Motor neuron (in vitro differentiated cells): Measurements from ENCODE around the gene SLC22A4. TPM values are rescaled to one million over a fixed set of nuclear protein-coding genes. Genes with fewer than 3 reads are reported as not detected.

Experiments
- ATAC-seq, 8 experiments: fragments of 200-7000 bp; cut with Tn5 transposase; replicated peaks in 6 of 8; 2 replicates each; pipeline ENCODE4 v1.8.0; 2021; ENCODE audit warnings: mild to moderate bottlenecking in 8 of 8, moderate library complexity in 8 of 8
- H3K27ac ChIP-seq, 2 donors: fragments of 250-450 bp; sonication (Bioruptor Pico); 2 replicates each; pipeline ENCODE4 v1.9.0; 2021; ENCODE audit warnings: antibody characterized with exemption in 2 of 2, mild to moderate bottlenecking in 2 of 2, moderate library complexity in 1 of 2
- H3K4me1 ChIP-seq, 2 donors: fragments of 250-450 bp; sonication (Bioruptor Pico); replicated peaks in 1 of 2; 2 replicates each; pipeline ENCODE4 v1.6.1; 2021; ENCODE audit warnings: antibody characterized with exemption in 2 of 2, mild to moderate bottlenecking in 2 of 2, moderate library complexity in 1 of 2
- H3K4me3 ChIP-seq, 5 donors: fragments of 250-450 bp; sonication (Bioruptor Pico); 2 replicates each; pipeline ENCODE4 v1.9.0; 2021; ENCODE audit warnings: antibody characterized with exemption in 5 of 5, mild to moderate bottlenecking in 5 of 5, moderate library complexity in 4 of 5
- WGBS, 10 experiments: fragments of 450-650 bp; shearing (Covaris generic); methylation state at CpG; one replicate each; pipeline ENCODE4 v1.0.0; 2022; 5-methylcytosine and 5-hydroxymethylcytosine counted together
- in situ Hi-C, 9 experiments: fragments of 400-800 bp; cut with MboI; loops; one replicate each; pipeline ENCODE4 v1.15.0; 2021; ENCODE audit warnings: low sequenced_read_pairs in 9 of 9, low pct_unique_long_range_greater_than_20kb in 2 of 9; ENCODE audit not compliant: unreplicated experiment in 9 of 9
- total RNA-seq, 8 experiments: library from RNA; unstranded; fragments of 300-600 nt; gene quantifications; 2 replicates each; pipeline versions ENCODE4 v1.2.3 to v1.2.4, GENCODE V29; 2022

The SLC22A4 gene
- total RNA-seq, 8 experiments from 2014 or later, result 0.46 to 2.6 (median 1.4) TPM

DNA sequence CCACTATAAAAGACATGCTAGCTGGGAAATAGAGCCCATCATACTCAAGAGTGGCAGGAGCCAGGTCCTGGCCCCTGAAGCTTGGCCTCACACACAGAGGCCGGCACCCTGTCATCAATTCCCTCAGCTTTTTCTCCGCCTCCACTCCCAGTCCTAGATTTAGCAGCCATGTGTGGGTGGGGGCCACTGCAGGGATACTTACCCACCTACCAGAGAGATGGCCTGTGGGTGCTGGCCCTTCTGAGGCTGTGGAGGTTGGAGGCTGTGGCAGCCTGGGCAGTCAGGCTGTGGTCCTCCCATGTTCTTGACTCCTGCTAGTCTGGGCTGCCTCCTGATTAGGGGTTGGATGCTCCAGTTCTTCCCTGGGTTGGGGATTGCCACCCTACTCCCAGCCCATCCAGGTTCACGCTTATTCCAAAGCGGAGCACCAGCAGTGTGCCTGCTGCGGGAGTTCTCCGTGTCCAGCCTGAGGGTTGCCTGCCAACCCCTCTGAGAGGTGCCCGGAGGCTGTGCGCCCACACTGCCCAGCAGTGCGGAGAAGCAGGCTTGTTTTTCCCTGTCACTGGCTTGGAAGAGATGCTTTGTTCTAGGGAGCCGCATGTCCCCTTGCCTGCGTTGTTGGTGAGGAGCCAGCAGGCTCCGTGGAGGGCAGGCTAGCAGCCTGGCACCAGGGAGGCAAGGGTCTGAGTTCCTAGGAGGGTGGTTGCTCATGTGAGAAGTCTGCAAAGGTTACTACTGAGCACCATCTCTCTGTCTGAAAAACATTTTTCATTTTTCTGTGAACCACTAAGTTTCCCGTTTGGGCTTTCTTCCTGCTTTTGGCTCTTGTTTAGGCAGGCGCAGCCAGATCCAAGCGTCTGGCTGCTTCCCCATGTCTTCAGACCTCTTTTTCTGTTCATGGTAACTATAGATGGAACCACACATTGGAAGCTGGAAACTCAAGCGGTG lies 82.8 kb downstream of the SLC22A4 start:
- Histone ChIP-seq H3K4me1 (no peaks in the 10 kb centered on the region), H3K4me3 (no peak overlapping the region), H3K27ac (no peak overlapping the region)
- in situ Hi-C loops, result loop anchor here in 1 of 9 experiments (25.0 kb wide), 1 partner anchor 110 kb away; the partner anchor contains the start of gene IRF1
- ATAC-seq, result no peak
- 48 to 100% (median 88%) methylated on average over 1 to 8 of the region's 16 CpGs; no CpG with 5 or more reads in 1 of the 10 experiments for WGBS, 10 experiments

DNA sequence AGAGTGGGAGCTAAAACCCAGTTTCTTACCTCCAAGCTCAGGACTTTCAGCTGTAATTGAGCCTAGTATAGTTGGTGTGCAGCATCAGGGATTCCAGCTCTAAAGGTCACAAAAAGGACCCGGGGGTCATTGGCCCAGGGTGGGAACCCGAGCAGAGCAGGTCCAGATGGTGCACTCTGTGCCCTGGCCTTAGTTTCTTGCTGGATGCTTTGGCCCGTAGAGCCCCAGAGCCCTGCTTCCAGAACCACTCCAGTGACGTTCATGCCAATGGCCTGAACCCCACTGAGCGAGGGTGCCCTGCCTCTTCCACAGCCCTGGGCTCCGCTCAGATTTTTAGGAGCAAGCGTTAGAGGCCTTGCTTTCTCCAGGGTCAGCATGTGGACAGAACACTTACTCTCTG lies 83.5 kb downstream of the SLC22A4 start:
- no peak overlapping the region for H3K4me3 ChIP-seq
- in situ Hi-C loops, result loop anchor here in 1 of 9 experiments (25.0 kb wide), 1 partner anchor 110 kb away; the partner anchor contains the start of gene IRF1
- ATAC-seq, result no peak
- 40 to 79% (median 60%) methylated on average over 1 to 3 of the region's 7 CpGs; no CpG with 5 or more reads in 7 of the 10 experiments for WGBS, 10 experiments
- H3K4me1 ChIP-seq, result no peaks in the 10 kb centered on the region
- no peak overlapping the region for H3K27ac ChIP-seq

DNA sequence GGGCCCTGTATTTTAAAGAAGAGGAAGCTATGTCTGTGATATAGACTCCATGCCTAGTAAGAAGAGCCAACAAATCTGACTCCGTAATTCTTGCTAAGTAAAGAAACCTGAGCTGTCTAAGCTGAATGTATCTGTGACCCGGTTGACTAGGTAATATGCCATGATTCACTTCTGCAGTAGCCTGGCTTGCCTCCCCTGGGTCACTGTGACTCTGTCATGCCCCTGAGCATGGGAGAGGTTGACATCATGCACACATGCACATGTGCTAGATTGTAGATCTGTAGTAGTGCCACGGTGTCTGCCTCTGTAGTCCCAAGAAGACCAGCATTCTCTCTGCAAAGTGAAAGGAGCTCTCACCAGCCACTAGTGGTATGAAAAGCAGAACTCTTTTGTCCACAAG lies 84.4 kb downstream of the SLC22A4 start:
- WGBS, 10 experiments, result 18 to 100% (median 76%) methylated on average over 1 to 3 of the region's 3 CpGs; no CpG with 5 or more reads in 2 of the 10 experiments

DNA sequence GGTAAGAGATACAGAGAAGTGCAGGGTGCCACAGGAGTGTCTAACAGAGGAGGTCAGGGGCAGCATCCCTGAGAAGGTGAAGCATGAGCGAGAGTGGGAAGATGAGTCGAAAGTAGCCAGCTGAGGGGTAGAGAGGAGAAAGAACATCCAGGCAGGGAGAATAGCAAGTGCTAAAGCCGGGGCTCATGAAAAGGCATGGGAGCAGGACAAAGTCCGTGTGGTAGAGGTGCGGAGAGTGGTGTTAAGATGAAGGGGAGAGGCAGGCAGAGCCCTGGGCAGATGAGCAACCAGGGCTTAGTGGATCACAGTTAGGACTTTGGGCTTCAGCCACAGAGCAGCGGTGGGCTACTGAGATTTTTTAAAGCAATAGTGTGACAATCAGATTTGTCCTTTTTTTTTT lies 85.9 kb downstream of the SLC22A4 start:
- Histone ChIP-seq H3K4me3 (no peak overlapping the region), H3K4me1 (no peaks in the 10 kb centered on the region), H3K27ac (no peak overlapping the region)
- WGBS, 10 experiments, result 63 to 97% (median 81%) methylated on average over 1 to 6 of the region's 6 CpGs
- ATAC-seq, result no peak
- in situ Hi-C loops, result loop anchor here in 2 of 9 experiments (10.0 to 25.0 kb wide), 2 partner anchors 107 to 125 kb away; partner anchors contain the start of gene IRF1 (in 1 of the 2)

More for the DNA sequence above, 84.4 kb downstream of the SLC22A4 start:
- in situ Hi-C loops, result loop anchor here in 1 of 9 experiments (25.0 kb wide), 1 partner anchor 109 kb away; the partner anchor contains the start of gene IRF1
- Histone ChIP-seq H3K4me1 (no peaks in the 10 kb centered on the region), H3K4me3 (no peak overlapping the region), H3K27ac (no peak overlapping the region)
- ATAC-seq, result peak; percentile 89 to 99 (median 95)

DNA sequence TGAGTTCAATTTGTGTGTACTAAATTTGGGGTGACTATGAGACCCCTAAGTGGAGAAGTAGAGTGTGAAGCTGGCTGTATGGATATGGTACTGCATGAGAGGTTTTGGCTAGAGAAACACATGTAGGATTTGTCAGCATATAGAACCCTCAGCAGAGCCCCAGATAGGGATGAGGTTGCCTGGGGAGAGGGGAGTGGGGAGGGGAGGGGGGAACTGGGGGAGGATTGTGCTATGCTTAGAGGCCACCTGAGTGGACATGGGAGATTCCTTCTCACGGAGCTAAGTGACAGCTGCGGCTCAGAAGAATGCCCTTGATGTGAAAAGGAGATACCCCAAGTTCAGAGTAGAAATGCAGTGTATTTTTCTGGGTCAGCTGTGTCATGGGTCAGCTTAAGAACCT lies 86.5 kb downstream of the SLC22A4 start:
- in situ Hi-C loops, result loop anchor here in 2 of 9 experiments (10.0 to 25.0 kb wide), 2 partner anchors 107 to 124 kb away; partner anchors contain the start of gene IRF1 (in 1 of the 2)
- 100% methylated on average over 1 of the region's 2 CpGs; no CpG with 5 or more reads in 8 of the 10 experiments for WGBS, 10 experiments
- no peak for ATAC-seq

DNA sequence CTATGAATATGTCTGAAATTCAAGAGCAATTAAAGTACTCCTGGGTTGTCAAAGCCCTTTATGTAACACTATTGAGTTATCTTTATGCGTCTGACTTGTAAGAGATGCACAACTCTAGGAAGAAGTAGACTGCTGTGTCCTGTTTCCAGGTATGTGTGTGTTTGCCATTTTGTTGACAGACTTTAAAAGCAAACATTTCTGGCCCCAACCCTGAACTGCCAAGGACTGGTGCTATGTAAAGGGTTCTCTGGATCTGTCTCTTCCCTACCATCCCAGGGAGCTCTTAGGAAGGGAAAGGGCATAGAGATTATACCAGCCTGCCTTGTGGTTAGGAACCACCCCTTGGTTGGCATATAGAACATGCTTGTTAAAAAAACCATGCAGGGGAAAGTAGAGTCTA lies 87.4 kb downstream of the SLC22A4 start:
- in situ Hi-C loops, result loop anchor here in 2 of 9 experiments (10.0 to 25.0 kb wide), 2 partner anchors 106 to 123 kb away; partner anchors contain the start of gene IRF1 (in 1 of the 2)
- ATAC-seq, result no peak
- Histone ChIP-seq H3K4me3 (no peak overlapping the region), H3K27ac (no peak overlapping the region), H3K4me1 (no peaks in the 10 kb centered on the region)
- WGBS, 10 experiments, result 100% methylated on average over 1 of the region's 1 CpG; no CpG with 5 or more reads in 7 of the 10 experiments

More for the DNA sequence above, 86.5 kb downstream of the SLC22A4 start:
- no peak overlapping the region for H3K4me3 ChIP-seq
- H3K4me1 ChIP-seq, result no peaks in the 10 kb centered on the region
- H3K27ac ChIP-seq, result no peak overlapping the region

DNA sequence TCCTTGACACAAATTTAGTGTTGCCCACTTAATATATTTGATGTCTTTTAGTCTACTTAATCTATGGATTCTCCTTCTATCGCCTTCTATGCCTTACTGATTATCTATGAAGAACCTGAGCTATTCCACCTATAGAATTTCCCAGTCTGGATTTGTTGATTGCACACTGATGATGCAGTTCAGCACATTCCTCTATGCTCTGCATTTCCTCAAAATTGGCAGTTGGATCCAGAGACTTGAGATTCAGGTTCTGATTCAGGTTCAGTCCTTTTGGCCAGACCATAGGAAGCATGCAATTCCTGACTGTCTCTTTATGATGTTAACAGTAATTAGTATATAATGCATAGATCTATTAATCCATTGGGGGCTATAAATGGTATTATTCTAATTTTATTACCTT lies 89.1 kb downstream of the SLC22A4 start:
- in situ Hi-C loops, result loop anchor here in 2 of 9 experiments (10.0 to 25.0 kb wide), 2 partner anchors 104 to 122 kb away; partner anchors contain the start of gene IRF1 (in 1 of the 2)
- no peak overlapping the region for H3K27ac ChIP-seq
- no peak for ATAC-seq
- peaks cover 0 to 6% of the 10 kb centered on the region in 2 donors for H3K4me1 ChIP-seq
- WGBS, 10 experiments, result 50 to 100% (median 83%) methylated on average over 1 of the region's 1 CpG; no CpG with 5 or more reads in 2 of the 10 experiments
- no peak overlapping the region for H3K4me3 ChIP-seq

DNA sequence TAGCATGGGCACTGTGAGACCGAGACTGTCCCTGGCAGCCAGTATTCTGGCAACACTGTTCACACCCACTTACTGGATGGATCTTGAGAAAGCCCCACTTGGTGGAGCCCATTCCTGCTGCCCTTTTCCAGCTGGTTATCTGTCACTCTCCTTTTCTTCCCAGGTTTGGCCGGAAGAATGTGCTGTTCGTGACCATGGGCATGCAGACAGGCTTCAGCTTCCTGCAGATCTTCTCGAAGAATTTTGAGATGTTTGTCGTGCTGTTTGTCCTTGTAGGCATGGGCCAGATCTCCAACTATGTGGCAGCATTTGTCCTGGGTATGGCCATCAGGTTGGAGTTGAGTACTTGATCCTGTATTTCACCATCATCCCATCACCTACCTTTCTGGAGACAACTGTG lies 89.8 kb downstream of the SLC22A4 start:
- Histone ChIP-seq H3K4me3 (no peak overlapping the region), H3K4me1 (peaks cover 0 to 10% of the 10 kb centered on the region in 2 donors), H3K27ac (no peak overlapping the region)
- ATAC-seq, result no peak
- in situ Hi-C loops, result loop anchor here in 2 of 9 experiments (10.0 to 25.0 kb wide), 2 partner anchors 103 to 121 kb away; partner anchors contain the start of gene IRF1 (in 1 of the 2)
- WGBS, 10 experiments, result 33 to 90% (median 83%) methylated on average over 1 to 5 of the region's 5 CpGs; no CpG with 5 or more reads in 5 of the 10 experiments

DNA sequence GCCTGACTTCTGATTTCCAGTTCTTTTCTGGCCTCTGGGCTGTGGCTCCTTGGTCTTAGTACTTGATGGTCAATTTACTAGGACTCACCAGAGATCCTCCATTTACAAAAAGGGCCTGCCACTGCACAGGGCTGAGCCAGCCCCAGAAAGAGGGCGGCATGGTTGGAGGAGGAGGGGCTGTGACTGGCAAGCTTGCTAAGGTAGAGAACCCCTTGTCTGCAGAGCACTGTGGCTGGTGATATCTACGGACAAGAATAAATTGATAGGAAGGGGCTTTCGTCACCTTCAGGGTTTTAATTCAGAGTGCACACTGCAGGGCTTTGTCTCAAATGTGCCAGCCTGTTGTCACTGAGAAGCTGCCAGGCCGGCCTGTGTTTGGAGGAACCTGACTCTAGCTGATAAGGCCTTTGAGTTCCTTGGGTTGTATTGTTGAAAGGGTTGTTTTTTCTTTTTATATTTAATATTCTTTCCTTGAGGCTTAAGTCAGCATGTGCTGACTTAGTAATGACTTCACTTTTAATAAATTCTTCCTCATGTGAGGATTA lies 90.4 kb downstream of the SLC22A4 start:
- Histone ChIP-seq H3K4me3 (no peak overlapping the region), H3K27ac (no peak overlapping the region), H3K4me1 (peaks cover 0 to 10% of the 10 kb centered on the region in 2 donors)
- ATAC-seq, result no peak
- in situ Hi-C loops, result loop anchor here in 2 of 9 experiments (10.0 to 25.0 kb wide), 2 partner anchors 103 to 120 kb away; partner anchors contain the start of gene IRF1 (in 1 of the 2)
- WGBS, 10 experiments, result 56 to 100% (median 90%) methylated on average over 1 to 4 of the region's 4 CpGs; no CpG with 5 or more reads in 3 of the 10 experiments

DNA sequence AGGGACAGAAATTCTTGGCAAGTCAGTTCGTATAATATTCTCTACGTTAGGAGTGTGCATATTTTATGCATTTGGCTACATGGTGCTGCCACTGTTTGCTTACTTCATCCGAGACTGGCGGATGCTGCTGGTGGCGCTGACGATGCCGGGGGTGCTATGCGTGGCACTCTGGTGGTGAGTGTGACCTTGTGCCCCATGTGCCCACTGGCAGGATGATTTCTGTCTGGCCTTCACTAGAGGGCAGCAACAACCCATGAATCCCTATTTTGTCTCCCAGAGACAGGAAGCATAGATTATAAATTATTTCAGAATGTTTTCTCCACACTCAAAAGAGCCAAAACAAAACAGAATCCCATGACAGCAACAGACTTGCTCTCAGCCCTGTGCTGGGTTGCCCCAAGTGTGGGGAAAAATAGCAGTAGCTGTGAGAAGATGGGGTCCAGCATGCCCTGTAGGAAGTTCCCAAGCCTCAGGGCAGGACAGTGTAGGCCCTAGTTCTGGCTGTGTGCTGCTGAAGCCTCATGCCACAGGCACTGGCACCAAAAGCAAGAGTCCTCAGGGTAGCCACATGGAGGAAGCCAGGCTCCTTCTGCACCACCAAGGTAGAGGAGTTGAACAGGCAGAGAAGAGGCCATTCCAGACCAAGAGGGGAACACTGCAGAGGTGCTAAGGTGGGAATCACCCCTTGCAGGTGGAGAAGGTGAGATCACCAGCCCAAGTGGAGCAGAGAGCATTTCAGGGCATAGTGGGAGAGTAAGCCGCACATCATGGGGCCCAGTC lies 91.3 kb downstream of the SLC22A4 start:
- 17 to 100% (median 73%) methylated on average over 1 to 8 of the region's 9 CpGs; no CpG with 5 or more reads in 2 of the 10 experiments for WGBS, 10 experiments
- ATAC-seq, result peak in 4 of 8 experiments; percentile 3 to 38 (median 16)
- H3K4me3 ChIP-seq, result no peak overlapping the region
- in situ Hi-C loops, result loop anchor here in 2 of 9 experiments (10.0 to 25.0 kb wide), 2 partner anchors 102 to 119 kb away; partner anchors contain the start of gene IRF1 (in 1 of the 2)
- peaks cover 0 to 10% of the 10 kb centered on the region in 2 donors for H3K4me1 ChIP-seq
- H3K27ac ChIP-seq, result no peak overlapping the region

DNA sequence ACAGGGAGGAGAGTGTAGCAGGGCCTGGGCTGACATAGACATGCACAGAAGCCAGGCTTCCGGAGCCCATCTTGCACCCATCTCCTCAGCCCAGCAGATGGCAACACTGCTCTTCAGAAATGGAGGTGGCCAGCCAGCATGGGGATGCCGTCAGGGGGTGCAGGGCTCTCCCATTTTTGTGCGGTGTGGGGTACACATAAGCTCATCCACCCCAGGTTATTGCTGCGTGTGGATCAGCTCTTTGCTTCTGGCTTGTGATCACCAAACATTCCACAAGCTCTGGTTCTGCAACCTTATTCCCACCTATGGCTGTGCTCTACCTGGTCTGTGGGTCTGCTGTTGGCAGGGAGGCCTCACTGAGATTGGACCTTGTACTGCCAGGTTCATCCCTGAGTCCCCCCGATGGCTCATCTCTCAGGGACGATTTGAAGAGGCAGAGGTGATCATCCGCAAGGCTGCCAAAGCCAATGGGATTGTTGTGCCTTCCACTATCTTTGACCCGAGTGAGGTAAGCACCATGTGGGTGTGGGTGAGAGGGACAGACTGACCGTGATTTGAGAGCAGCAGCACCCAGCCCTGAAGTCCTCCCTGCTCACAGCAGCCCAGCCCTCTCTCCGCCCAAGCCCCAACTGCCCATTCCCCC lies 92.6 kb downstream of the SLC22A4 start:
- WGBS, 10 experiments, result 0 to 76% (median 35%) methylated on average over 1 to 4 of the region's 10 CpGs; no CpG with 5 or more reads in 2 of the 10 experiments
- Histone ChIP-seq H3K4me1 (peaks cover 0 to 10% of the 10 kb centered on the region in 2 donors), H3K4me3 (no peak overlapping the region), H3K27ac (no peak overlapping the region)
- in situ Hi-C loops, result loop anchor here in 2 of 9 experiments (10.0 to 25.0 kb wide), 2 partner anchors 101 to 118 kb away; partner anchors contain the start of gene IRF1 (in 1 of the 2)
- ATAC-seq, result peak; percentile 17 to 61 (median 34)
